ENCODE measurements around the gene OTOR.

Gene OTOR, protein sequence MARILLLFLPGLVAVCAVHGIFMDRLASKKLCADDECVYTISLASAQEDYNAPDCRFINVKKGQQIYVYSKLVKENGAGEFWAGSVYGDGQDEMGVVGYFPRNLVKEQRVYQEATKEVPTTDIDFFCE

DNA sequence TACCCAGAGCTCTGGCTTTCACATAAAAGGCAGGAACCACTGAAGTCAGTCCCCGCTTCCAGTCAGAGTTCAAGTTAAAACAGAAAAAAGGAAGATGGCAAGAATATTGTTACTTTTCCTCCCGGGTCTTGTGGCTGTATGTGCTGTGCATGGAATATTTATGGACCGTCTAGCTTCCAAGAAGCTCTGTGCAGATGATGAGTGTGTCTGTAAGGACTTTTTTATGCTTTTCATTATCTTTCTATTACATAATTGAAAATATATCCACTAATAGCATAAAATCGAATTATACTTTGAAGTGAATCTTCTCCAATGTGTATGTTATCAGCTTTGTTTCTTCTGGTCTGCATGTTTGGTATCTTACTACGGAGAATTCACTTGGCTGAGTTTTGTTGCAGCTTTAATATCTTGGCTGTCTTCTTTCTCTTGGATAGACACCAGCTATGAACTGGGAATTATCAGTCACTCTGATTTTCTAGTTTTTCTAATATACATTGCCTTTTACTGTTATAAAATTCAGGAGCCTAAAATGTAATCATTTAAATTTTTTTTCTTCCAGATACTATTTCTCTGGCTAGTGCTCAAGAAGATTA is at the start of gene OTOR:
Gene OTOR (plus strand): TSS at position 51 of the 593 bp plus-strand sequence. CDS start 44 bp downstream, at position 95.
- no peak for DNase-seq

DNA sequence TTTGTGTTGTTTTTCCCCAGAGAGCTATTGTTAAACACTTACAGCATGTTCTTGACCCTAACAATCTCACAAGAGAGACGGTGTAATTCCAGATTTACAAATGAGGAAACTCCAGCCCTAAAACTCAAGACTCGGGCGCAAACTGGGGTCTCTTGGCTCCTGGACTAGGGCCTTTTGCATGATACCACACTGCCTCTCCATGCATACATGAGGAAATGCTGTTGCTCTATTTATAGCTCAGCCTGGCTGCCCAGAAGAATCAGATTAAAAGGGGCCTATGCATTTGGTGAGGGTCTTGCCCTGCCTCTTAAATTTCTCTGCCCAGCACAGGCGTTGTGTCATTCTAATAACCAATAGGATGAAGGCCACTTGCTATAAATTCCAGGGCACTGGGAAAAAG is 48.9 kb upstream of the OTOR start:
- DNase-seq = peak; percentile 12

DNA sequence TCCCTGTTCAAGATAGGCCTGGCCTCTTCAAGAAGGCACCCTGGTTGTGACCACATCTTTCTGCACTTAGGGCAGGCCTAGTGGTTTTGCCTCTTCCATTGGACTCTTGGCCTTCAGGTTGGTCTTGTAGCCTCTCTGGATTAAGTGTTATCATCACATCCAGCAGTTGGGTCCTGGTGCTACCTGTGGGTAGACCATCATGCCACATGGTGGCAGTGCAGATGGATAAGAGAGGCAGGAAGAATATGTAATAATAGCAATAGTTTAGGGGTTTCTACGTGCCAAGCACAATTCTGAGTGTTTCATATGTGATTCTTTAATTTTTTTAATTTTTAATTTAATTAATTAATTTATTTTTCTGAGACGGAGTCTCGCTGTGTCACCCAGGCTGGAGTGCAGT is 46.9 kb upstream of the OTOR start:
- no peak for DNase-seq

DNA sequence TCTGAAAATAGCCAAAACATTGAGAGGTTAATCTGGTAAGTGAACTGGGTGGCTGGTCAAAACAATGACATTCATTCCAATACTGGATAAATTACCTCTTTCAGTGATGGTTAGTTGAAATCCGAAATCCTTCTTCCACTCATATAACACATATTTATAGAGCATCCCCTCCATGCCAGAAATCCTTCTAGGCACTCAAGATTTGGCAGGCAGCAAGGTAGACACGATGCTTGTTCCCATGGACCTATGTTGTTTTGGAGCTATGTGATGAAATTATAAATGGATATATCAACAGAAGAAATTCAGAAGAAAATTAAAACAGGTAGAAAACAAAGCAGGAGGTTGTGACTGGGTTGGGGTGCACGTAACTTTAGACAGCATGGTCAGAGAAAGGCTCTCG is 44.6 kb upstream of the OTOR start:
- DNase-seq = no peak

DNA sequence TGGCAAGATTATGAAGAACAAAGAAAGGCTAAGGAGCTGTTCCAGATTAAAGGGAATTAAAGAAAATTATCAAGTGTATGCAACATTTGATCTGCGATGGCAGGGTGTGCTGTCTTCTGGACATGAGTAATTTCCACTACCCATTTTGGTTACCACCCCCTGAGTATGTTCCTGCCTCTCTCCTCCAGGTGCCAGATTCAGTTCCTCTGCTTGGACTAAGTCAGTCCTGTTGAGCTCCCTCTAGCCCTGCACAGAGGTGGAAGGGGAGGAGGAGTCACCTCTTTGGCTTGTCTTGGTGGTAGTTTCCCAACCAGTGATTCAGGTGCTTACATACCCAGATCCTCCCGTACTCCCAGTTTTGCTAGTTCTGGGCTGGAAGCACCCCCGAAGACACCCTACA is 40.5 kb upstream of the OTOR start:
- no peak for DNase-seq

DNA sequence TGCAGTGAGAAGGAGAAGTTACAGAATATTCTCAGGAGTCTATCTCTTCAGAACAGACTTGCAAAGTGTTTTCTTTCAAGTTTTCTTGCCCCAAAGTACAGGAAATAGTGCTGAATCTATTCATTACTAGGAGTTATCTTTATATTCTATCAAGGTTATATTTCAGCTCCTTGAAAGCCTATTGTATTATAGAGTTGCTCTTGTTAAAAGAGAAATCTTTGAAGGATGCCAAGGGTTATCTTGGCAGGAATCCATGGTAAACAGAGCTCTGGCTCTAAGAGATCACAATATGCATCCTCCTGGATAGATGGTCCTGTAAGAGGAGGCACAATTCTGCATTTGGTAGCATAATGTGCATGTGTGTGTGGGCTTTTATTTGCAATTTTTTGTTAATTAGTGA is 39.6 kb upstream of the OTOR start:
- DNase-seq = peak; percentile 5

DNA sequence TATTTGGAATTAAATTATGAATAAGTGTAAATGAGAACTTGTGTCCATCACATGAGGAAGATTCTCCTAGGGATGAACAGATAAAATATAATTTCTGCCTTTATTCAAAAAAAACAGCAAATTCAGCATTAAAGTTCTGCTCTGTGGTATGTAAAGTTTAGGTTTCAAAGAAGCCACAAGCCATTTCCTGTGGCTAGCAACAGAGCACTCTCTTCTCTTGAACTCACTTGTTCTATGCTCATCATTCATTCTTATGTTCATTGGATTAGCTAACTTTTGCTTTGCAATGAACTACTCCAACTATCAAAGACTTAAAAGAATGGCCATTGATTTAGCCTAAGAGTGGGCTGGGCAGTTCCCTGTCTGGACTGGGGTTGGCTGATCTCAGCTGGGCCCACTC is 39.1 kb upstream of the OTOR start:
- no peak for DNase-seq

DNA sequence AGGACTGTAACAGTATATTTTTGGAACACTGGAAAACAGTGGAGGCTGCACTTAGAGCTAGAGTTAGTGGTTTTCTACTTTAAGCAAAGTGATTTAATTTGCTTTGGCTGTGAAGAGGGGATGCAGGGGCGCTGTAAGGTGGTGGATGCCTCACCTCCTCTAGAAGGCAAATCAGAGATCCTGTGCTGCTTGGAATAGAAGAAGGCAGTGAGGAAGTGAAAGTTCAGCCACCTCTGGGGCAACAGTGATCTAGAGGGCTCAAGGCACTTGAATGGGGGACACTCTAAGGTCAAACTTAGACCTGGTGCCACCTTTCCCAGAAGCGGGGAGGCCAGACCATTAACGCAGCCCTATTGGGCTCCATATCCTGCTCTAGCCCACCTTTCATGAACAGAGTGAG is 37.4 kb upstream of the OTOR start:
- DNase-seq = no peak

DNA sequence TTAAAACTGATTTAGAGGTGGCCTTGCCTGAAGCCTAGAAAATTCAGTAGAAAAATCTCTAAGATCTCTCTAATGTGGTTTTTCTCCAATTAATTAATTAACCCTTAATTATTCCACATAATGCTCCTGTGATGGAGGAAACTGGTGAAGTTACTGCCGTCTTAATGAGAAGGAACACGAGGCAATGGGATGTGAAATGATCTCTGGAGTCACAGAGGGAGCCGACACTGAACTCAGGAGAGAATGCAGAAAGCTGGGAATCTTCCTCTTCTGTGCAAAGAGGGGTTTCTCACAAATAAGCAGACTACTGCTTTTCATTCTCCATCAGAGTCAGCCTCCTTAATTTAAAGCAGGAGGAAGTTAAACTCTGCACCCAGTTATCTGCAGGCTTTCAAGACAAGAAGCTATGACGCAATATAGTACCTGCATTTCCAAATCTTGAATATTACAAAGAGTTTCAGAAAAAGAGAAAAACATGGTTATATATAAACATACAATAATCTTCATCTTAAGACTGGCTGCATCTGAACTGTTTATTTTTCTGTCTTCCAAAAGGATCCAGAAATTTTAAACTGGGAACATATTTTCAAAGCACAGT is 36.4 kb upstream of the OTOR start:
- no peak for DNase-seq

DNA sequence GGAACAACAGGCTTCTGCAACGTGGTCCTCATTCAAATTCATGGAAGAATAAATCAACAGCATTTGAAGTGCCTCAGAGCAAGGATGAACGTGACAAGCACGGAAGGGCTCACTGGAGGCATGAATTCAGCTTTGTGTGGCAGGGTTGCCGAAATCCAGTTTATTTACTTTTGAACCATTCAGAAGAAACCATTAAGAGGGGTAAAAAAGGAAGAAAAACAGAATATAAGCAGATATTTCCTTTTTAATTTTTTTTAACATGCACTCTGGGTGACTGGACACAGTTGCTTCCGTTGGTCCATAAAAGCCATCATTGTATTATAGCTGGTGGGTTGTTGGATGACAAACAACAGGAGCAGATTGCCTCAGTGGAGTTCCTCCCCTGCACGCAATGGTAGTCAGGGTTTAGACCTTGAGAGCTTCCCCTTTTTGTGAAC is 35.6 kb upstream of the OTOR start:
- DNase-seq = peak; percentile 16

DNA sequence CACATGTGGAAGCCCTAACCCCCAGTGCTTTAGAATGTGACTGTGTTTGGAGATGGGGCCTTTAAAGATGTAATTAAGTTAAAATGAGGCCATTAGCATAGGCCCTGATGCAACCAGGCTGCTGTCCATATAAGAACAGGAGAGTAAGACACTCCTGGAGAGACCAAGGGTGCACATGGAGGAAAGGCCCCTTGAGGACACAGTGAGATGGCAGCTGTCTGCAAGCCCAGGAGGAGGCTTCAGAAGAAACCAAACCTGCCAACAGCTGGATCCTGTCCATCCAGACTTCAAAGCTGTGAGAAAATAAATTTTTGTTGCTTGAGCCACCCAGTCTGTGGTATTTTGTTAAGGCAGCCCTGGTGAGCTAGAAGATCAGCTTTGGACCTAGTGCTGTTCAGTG is 35.1 kb upstream of the OTOR start:
- DNase-seq = peak; percentile 66

DNA sequence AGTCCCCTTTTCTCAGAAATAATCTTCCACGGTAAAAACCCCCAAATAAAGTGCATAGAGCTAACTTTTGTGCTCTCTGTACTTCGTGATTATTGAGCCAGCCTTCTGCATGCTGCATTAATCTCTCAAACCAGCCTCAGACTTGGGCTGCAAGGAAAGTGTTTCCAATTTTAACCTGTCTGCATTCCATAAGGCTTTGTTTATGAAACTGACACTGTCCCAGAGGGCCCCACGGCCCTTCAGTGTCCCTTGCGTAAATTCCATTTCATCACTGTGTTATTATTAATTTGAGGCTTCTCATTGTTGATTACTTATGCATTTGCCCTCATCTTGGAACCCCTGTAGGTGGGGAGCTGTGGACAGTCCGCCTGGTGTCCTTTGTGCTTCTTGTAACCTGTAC is 33.9 kb upstream of the OTOR start:
- DNase-seq = no peak

DNA sequence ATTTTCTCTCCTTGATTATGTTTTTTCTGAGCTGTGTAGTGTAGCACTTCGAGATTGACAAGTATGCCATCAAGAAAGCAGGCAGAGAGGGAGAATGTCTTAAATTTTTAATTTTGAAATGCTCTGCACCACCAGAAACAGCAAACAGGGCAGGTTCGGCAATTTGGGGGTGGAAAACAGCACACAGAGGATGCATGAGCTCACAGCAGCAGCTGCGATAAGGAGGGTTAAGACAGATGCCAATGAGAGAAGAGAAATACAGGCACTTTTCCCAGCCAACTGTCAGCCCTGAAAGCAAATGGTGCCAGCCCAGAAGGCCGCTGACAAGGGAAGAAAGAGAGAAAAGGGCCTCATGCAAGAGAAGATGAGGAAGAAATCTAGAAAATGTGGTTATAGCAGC is 33.4 kb upstream of the OTOR start:
- peak; percentile 73 for DNase-seq

DNA sequence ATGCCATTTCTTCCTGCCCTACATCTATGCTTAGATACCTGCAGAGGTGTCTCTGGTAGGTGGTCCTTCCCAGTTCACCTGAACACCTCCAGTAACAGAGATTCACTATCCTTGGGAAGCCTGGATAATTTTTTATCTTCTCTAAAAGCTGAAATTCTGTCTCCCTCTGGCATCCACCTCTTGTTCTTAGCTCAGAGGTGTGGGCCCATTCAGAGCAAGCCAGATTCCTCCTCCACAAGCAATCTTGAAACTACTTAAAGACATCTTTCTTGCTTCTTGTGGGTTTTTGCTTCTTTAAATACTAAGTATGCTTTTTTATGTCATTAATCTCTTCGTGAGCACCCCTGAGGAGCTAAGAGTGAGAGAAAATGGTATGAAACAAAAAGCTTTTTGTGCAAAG is 28.7 kb upstream of the OTOR start:
- DNase-seq = no peak

DNA sequence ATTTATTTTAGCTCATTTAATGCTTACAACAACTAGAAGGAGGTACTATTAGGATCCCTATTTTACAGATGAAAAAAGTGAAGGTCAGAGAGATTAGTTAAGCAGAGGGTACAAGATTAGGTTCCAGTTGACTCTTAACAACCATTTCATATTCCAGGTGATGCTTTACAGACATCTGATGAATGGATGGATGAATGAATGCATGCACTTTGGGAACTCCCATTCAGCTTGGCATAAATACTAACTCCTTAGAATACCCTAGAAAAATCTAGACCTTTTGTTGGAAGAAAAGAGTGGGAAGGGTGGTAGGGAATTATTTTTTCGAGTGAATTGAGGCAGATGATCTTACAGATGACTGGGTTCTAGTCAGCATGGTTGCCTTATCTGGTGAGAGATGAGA is 19.1 kb upstream of the OTOR start:
- DNase-seq = no peak

DNA sequence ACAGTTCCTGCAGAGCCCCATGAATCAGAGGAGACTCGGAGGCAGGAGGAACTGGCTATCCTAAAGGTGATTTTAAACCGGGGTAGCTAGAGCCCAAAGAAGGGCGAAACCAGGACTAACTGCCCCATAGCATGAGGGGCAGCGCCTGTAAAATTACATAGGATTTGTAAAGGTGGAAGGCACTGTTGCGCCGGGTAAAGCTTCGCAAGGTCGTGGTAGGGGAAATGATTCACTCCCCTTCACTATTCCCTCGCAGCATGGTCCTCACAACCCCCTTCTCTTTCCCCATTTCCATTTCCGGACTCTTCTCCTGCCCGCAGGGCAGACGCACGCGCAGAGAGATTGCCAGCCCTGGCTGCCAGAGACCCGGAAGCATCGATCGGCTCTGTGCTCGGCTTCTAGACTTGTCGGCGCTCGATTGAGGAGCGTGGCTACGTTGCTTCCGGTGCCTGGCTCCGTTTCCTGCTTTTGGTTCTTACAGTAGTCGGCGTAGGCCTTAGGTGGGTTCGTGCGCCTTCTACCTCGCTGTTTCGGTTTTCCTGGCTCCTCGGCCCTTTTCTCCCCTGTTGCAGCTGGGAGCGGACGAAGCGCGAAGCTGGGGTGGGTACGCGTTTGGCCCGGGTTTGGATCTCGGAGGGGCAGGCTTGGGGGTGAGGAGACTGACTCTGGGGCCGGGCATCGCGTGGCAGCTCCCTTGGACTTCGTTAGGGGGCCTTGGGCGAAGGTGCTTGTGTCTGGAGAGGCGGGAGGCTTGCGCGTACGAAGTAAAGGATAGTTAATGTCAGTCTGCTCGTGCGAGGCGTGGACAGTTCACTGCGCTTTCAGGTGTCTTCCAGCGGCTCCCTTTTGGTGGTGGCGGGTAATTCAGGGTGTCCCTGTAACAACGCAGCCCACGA is 18.3 kb upstream of the OTOR start, which contains the start of gene SNRPB2:
Gene SNRPB2 (plus strand): TSS at position 462 of the 896 bp plus-strand sequence. CDS start 1,677 bp downstream, outside the sequence.
- DNase-seq = peak; percentile 80

DNA sequence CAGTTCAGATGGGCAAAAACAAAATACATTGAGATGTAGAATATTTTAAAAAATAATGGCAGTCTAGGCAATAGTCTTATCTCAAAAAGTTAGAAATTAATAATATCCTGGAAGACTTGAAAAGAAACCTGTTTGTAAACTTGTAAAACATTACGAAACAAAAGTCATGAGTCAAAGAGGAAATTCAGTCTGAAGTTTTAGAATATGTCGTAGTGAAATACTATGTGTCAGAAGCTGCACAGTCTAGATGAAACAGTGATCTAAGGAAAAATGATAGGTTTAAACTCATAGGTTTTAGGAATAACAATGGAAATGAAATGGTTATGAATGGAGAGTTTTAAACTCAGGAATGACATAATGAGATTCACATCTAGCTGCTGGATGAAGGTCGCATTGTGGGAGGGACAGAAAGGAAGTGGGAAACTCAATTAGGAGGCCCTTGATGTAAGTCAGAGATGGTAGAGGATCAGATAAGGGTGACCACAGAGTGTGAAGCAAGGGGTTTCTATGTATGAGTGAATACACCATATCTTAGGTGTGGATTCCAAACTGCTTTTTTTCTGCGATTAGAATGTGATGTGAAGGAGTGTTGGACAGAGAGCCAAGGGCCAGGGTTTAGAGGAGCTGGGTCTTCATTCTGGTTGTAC is 15.5 kb upstream of the OTOR start:
- no peak for DNase-seq

DNA sequence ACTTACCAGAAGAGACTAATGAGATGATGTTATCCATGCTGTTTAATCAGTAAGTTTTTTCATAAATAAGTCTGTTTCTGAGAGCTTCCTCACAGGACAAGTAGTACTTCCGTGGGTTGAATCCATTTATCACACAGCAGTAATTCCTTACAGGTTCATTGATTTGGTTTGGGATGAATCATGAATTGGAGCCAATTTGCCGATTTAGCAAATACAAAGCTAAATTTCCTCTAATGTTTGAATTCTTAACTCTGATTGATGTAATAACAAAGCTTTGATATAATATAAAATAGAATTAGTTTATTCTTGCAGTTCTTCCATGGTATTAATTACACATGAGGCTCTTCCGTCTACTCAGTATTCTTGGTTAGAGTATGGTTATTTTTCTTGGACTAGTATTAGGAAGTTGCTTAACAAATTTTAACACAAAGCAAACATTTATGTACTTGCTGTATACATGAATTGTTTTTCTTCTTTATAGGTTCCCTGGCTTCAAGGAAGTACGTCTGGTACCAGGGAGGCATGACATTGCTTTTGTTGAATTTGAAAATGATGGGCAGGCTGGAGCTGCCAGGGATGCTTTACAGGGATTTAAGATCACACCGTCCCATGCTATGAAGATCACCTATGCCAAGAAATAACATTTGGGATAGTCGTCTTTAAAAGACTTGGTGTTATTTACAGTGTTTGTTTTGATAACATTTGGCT is 7.6 kb upstream of the OTOR start:
- no peak for DNase-seq

DNA sequence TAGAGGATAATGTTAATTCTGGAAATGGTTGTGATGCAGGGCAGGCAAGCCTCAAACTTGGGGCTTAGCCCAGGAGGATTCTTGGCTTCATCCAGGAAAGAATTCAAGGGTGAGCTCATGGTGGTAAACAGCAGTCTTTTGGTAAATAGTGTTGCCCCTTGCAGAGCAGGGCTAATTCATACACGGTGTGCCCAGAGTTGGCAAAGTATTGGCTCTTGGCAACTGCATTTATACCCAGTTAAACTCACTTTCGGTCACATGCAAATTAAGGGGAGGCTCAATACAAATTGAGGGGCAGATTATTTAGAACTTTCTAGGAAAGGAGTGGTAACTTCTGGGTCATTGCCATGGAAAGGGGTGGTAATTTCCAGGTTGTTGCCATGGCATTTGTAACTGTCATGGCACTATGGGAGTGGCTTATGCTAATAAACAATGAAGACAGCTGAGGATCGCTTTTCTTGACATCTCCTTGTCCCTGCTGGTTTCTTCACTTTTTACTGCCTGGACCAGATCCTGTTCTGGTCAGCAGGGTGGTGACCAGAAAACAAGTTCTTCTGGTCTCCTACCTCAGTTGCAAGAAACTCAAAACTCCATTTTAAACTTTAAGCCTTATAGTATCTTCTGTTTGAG is 3.9 kb upstream of the OTOR start:
- DNase-seq = no peak

DNA sequence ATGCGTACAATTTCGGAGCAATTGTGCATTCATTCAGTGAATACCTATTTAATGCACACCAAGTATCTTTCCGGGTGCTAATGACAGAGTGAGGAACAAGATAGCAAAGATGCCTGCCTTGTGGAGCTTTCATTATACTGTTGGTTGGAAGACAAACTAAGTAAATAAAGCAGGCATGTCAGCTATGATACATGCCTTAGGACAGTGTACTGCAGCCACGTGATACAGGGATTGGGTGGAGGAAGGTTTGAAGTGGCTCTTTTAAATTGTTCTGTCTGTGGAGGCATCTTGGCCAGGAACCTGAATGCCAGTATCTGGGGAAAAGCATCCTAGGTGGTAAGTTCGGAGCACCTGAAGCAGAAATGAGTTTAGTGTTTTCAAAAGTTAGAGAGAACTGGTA is 3.0 kb upstream of the OTOR start:
- no peak for DNase-seq

DNA sequence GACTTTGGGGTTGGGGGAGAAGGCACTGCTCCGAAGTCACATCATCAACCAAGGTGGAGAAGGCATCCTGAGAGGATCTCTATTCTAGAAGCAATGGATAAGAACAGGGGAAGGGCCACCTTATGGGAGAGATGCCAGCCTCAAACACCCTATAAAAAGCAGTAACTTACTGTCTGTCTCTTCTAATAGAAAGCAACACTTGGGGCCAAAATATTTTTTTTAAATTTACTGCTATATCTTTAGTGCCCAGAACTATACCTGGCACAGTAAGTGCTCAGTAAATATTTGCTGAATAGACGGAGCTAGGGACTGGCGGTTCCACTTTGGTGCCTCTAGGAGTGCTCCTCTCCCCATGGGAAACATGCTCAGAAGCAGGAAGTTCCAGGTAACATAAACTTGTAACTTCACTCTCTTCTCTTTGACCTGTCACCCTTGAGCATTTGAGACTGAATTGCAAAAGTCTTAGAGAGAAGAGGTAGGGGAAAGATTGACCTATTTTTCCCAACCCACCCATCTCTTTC is 807 bp upstream of the OTOR start:
- DNase-seq = no peak

DNA sequence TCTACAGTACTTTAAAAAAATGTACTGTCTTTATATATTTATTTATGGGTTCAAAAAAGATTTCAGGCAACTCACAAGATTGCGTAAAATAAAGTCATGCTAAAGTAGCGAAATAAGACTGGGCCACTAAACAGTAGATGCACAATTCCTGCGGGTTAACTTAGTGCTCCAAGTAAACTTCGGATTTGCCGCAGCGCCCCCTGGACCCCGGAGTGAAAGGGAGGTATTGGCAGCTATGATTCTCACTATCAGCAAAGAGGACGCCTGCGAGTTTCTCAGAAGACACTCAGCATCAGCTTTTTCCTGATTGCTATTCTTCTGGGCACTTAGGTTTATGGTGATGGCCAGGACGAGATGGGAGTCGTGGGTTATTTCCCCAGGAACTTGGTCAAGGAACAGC is 1.4 kb downstream of the OTOR start:
- no peak for DNase-seq
